K562 (cell line): ENCODE data around the gene EEF1A2. TPM values are rescaled to one million over a fixed set of nuclear protein-coding genes. Genes with fewer than 3 reads are reported as not detected.

Experiments
- HDAC8 ChIP-seq: fragments of 450-650 bp; IDR thresholded peaks from 2 replicates; pipeline ENCODE4 v1.6.1; 2016; ENCODE audit warnings: mild to moderate bottlenecking, missing genetic modification characterization, moderate library complexity, missing compliant biosample characterization
- JUNB ChIP-seq: fragments of 450-650 bp; formaldehyde crosslinking; conservative IDR thresholded peaks from 2 replicates; pipeline ENCODE4 v1.4.0; 2020; ENCODE audit warnings: mild to moderate bottlenecking
- JUND ChIP-seq, 2 experiments: IDR thresholded peaks; 2 replicates in 1 of 2; 3 replicates in 1 of 2; pipeline ENCODE4 v1.6.1; 2011; ENCODE audit warnings: borderline replicate concordance in 2 of 2, low read depth in 2 of 2, low read length in 2 of 2, improper control_type of control experiment in 1 of 2, missing biosample characterization in 1 of 2, missing genetic modification characterization in 1 of 2, missing genetic modification reagents in 1 of 2
- L3MBTL2 ChIP-seq: fragments of 450-650 bp; IDR thresholded peaks from 2 replicates; pipeline ENCODE4 v1.6.1; 2016; ENCODE audit warnings: mild to moderate bottlenecking, moderate library complexity
- LCOR ChIP-seq: sonication (generic); formaldehyde crosslinking; IDR thresholded peaks from 2 replicates; pipeline ENCODE4 v1.8.0; 2022; ENCODE audit warnings: mild to moderate bottlenecking, missing genetic modification reagents
- NFATC3 ChIP-seq: fragments of 450-650 bp; IDR thresholded peaks from 2 replicates; pipeline ENCODE4 v1.6.1; 2017; ENCODE audit warnings: mild to moderate bottlenecking
- NR2C2 ChIP-seq, 2 experiments: fragments of 200-800 bp in 1 of 2; sonication (Bioruptor generic) in 1 of 2; sonication (generic) in 1 of 2; formaldehyde crosslinking in 1 of 2; IDR thresholded peaks; 2 replicates each; pipeline versions ENCODE4 v1.6.1 to v1.8.0; 2016 to 2022; ENCODE audit warnings: mild to moderate bottlenecking in 1 of 2, missing compliant biosample characterization in 1 of 2, missing genetic modification characterization in 1 of 2, missing genetic modification reagents in 1 of 2
- ZNF134 ChIP-seq: fragments of 250-450 bp; sonication (Bioruptor Pico); conservative IDR thresholded peaks from 2 replicates; pipeline ENCODE4 v1.4.0; 2020
- polyA plus RNA-seq, 8 experiments: library from polyadenylated mRNA; depleted of rRNA in 4 of 8; stranded (reverse) in 5 of 8; unstranded in 3 of 8; fragments of >200 nt; fragmentation: Nextera tagmentation in 2 of 8; fragmentation: Illumina TruSeq in 1 of 8; extraction: Ambion mirVana in 2 of 8; extraction: Trizol in 1 of 8; gene quantifications; 2 replicates each; pipeline versions ENCODE4 v1.2.1 to v1.2.3, GENCODE V29; 2011 to 2014; ENCODE audit warnings: inconsistent platforms in 1 of 8, missing spikeins in 1 of 8
- total RNA-seq, 7 experiments: library from RNA; depleted of rRNA in 6 of 7; stranded (reverse); fragments of >200 nt in 6 of 7; fragmentation: Illumina TruSeq in 2 of 7; extraction: Trizol in 2 of 7; gene quantifications; 2 replicates each; pipeline versions ENCODE4 v1.2.1 to v1.2.3, GENCODE V29; 2011 to 2021; ENCODE audit warnings: low replicate concordance in 1 of 7
- TF ChIP-seq, protein P1 (sequence below), 3 experiments: IDR thresholded peaks in 2 of 3; conservative IDR thresholded peaks in 1 of 3; 2 replicates each; pipeline ENCODE4 v1.5.1; 2011 to 2012; ENCODE audit warnings: low read length in 3 of 3, mild to moderate bottlenecking in 3 of 3, control low read depth in 2 of 3, improper control_type of control experiment in 1 of 3, inconsistent platforms in 1 of 3, low read depth in 1 of 3, mixed read lengths in 1 of 3, moderate library complexity in 1 of 3; ENCODE audit not compliant: insufficient read depth in 2 of 3
- TF ChIP-seq, protein P2 (sequence below): fragments of 200-800 bp; sonication (Bioruptor generic); IDR thresholded peaks from 2 replicates; pipeline ENCODE4 v1.6.1; 2017; ENCODE audit warnings: missing genetic modification characterization, missing compliant biosample characterization
- TF ChIP-seq, protein P3 (sequence below): sonication (generic); formaldehyde crosslinking; IDR thresholded peaks from 2 replicates; pipeline ENCODE4 v1.8.0; 2022; ENCODE audit warnings: mild to moderate bottlenecking, missing genetic modification reagents
- TF ChIP-seq, protein P4 (sequence below): sonication (generic); formaldehyde crosslinking; IDR thresholded peaks from 2 replicates; pipeline ENCODE4 v1.8.1; 2023; ENCODE audit warnings: mild to moderate bottlenecking, missing genetic modification reagents
- TF ChIP-seq, protein P5 (sequence below): fragments of 450-650 bp; IDR thresholded peaks from 2 replicates; pipeline ENCODE4 v1.6.1; 2017; ENCODE audit warnings: mild to moderate bottlenecking, moderate library complexity
- TF ChIP-seq, protein P6 (sequence below): fragments of 450-650 bp; formaldehyde crosslinking; IDR thresholded peaks from 2 replicates; pipeline ENCODE4 v1.4.0; 2020; ENCODE audit warnings: mild to moderate bottlenecking, mixed read lengths

Gene EEF1A2
- total and polyA plus RNA-seq, 9 of the 15 experiments (the other 6 are each of a cell fraction or from before 2014, with no cell fraction given), result 0.04 to 29.6 (median 11.5) TPM

DNA sequence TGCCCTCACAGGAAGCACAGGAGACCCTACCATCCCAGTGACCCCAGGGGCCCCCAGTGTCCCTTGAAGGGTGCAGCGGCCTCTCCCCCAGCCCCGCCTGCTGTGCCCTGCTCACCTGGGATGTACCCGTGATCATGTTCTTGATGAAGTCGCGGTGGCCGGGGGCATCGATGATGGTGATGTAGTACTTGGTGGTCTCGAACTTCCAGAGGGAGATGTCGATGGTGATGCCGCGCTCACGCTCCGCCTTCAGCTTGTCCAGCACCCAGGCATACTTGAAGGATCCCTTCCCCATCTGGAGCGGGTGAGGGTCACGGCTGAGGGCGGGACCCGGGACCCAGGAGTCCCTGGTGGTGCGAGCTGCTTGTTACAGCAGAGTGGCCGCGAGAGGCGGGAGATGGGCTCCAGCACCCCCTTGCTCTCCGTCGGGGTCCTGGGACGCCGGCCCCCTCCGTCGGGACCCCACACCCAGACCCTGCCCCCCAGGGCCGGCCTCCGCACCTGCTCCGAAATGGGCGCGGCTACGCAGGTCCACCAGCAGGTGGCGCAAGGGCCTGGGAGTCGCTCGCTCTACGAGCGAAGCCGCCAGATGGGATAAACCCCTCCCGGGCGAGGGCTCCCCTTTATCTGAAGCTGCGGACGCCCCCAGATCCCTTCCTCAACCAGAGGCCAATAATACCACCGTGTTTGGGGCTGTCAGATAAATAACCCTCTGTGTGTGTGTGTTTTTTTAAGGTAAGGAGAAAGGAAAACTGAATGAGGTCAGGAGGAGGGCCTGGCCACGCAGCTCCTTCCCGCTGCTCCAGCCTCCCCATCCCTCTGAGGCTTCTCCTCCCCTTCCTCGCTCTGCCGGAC, 2.9 kb downstream of the EEF1A2 start (continued):
- TF ChIP-seq, protein P1, sequence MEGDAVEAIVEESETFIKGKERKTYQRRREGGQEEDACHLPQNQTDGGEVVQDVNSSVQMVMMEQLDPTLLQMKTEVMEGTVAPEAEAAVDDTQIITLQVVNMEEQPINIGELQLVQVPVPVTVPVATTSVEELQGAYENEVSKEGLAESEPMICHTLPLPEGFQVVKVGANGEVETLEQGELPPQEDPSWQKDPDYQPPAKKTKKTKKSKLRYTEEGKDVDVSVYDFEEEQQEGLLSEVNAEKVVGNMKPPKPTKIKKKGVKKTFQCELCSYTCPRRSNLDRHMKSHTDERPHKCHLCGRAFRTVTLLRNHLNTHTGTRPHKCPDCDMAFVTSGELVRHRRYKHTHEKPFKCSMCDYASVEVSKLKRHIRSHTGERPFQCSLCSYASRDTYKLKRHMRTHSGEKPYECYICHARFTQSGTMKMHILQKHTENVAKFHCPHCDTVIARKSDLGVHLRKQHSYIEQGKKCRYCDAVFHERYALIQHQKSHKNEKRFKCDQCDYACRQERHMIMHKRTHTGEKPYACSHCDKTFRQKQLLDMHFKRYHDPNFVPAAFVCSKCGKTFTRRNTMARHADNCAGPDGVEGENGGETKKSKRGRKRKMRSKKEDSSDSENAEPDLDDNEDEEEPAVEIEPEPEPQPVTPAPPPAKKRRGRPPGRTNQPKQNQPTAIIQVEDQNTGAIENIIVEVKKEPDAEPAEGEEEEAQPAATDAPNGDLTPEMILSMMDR (IDR thresholded peaks at IDR 0.05 in 2 of 3, conservative IDR thresholded peaks at IDR 0.05 in 1 of 3; ENCODE audit: insufficient read depth in 2 of 3, low read depth in 1 of 3, low read length in 3 of 3), result peak; percentile 81 to 93 (median 87)
- TF ChIP-seq HDAC8 (no peak), JUNB (CRISPR knock-in tag) (no peak), ZNF134 (CRISPR knock-in tag) (no peak), LCOR (CRISPR knock-in tag) (no peak), NFATC3 (no peak), NR2C2 (CRISPR knock-in tag; IDR thresholded peaks at IDR 0.05) (no peak), NR2C2 (tag; IDR thresholded peaks at IDR 0.05) (no peak), JUND (IDR thresholded peaks at IDR 0.05; ENCODE audit: borderline replicate concordance, low read depth, low read length) (peak; percentile 29; the same call in 1 of the 2 replicates), JUND (tag; IDR thresholded peaks at IDR 0.05; ENCODE audit: borderline replicate concordance, low read depth, low read length) (no peak), L3MBTL2 (peak; percentile 60; the same call in 1 of the 2 replicates)
- TF ChIP-seq, protein P2, sequence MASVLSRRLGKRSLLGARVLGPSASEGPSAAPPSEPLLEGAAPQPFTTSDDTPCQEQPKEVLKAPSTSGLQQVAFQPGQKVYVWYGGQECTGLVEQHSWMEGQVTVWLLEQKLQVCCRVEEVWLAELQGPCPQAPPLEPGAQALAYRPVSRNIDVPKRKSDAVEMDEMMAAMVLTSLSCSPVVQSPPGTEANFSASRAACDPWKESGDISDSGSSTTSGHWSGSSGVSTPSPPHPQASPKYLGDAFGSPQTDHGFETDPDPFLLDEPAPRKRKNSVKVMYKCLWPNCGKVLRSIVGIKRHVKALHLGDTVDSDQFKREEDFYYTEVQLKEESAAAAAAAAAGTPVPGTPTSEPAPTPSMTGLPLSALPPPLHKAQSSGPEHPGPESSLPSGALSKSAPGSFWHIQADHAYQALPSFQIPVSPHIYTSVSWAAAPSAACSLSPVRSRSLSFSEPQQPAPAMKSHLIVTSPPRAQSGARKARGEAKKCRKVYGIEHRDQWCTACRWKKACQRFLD (CRISPR knock-in tag), result no peak
- TF ChIP-seq, protein P3, sequence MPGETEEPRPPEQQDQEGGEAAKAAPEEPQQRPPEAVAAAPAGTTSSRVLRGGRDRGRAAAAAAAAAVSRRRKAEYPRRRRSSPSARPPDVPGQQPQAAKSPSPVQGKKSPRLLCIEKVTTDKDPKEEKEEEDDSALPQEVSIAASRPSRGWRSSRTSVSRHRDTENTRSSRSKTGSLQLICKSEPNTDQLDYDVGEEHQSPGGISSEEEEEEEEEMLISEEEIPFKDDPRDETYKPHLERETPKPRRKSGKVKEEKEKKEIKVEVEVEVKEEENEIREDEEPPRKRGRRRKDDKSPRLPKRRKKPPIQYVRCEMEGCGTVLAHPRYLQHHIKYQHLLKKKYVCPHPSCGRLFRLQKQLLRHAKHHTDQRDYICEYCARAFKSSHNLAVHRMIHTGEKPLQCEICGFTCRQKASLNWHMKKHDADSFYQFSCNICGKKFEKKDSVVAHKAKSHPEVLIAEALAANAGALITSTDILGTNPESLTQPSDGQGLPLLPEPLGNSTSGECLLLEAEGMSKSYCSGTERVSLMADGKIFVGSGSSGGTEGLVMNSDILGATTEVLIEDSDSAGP (CRISPR knock-in tag), result no peak
- TF ChIP-seq, protein P4, sequence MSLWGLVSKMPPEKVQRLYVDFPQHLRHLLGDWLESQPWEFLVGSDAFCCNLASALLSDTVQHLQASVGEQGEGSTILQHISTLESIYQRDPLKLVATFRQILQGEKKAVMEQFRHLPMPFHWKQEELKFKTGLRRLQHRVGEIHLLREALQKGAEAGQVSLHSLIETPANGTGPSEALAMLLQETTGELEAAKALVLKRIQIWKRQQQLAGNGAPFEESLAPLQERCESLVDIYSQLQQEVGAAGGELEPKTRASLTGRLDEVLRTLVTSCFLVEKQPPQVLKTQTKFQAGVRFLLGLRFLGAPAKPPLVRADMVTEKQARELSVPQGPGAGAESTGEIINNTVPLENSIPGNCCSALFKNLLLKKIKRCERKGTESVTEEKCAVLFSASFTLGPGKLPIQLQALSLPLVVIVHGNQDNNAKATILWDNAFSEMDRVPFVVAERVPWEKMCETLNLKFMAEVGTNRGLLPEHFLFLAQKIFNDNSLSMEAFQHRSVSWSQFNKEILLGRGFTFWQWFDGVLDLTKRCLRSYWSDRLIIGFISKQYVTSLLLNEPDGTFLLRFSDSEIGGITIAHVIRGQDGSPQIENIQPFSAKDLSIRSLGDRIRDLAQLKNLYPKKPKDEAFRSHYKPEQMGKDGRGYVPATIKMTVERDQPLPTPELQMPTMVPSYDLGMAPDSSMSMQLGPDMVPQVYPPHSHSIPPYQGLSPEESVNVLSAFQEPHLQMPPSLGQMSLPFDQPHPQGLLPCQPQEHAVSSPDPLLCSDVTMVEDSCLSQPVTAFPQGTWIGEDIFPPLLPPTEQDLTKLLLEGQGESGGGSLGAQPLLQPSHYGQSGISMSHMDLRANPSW (CRISPR knock-in tag), result no peak
- TF ChIP-seq, protein P5, sequence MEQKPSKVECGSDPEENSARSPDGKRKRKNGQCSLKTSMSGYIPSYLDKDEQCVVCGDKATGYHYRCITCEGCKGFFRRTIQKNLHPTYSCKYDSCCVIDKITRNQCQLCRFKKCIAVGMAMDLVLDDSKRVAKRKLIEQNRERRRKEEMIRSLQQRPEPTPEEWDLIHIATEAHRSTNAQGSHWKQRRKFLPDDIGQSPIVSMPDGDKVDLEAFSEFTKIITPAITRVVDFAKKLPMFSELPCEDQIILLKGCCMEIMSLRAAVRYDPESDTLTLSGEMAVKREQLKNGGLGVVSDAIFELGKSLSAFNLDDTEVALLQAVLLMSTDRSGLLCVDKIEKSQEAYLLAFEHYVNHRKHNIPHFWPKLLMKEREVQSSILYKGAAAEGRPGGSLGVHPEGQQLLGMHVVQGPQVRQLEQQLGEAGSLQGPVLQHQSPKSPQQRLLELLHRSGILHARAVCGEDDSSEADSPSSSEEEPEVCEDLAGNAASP, result no peak
- TF ChIP-seq, protein P6, sequence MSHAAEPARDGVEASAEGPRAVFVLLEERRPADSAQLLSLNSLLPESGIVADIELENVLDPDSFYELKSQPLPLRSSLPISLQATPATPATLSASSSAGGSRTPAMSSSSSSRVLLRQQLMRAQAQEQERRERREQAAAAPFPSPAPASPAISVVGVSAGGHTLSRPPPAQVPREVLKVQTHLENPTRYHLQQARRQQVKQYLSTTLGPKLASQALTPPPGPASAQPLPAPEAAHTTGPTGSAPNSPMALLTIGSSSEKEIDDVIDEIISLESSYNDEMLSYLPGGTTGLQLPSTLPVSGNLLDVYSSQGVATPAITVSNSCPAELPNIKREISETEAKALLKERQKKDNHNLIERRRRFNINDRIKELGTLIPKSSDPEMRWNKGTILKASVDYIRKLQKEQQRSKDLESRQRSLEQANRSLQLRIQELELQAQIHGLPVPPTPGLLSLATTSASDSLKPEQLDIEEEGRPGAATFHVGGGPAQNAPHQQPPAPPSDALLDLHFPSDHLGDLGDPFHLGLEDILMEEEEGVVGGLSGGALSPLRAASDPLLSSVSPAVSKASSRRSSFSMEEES, result no peak
